Endodermal cell (in vitro differentiated cells): ENCODE data around the gene DAPK2. TPM values are rescaled to one million over a fixed set of nuclear protein-coding genes. Genes with fewer than 3 reads are reported as not detected.

Source experiments
- DNase-seq: peaks from one replicate; pipeline ENCODE4 v3.0.0-alpha.2; 2017
- H3K27ac ChIP-seq: 2 replicates; pipeline ENCODE4 v1.5.1; 2013; ENCODE audit warnings: mild to moderate bottlenecking, low read depth, low read length, moderate library complexity
- H3K27me3 ChIP-seq: 2 replicates; pipeline ENCODE4 v1.6.1; 2013; ENCODE audit warnings: mild to moderate bottlenecking, low read length, moderate library complexity; ENCODE audit not compliant: insufficient read depth, control insufficient read depth, poor library complexity, severe bottlenecking
- H3K36me3 ChIP-seq: 2 replicates; pipeline ENCODE4 v1.7.0; 2013; ENCODE audit warnings: mild to moderate bottlenecking, low read length, moderate library complexity; ENCODE audit not compliant: control insufficient read depth, insufficient read depth
- H3K4me1 ChIP-seq: one replicate; pipeline ENCODE4 v1.7.0; 2013; ENCODE audit warnings: low read length; ENCODE audit not compliant: control insufficient read depth, insufficient read depth
- H3K4me3 ChIP-seq: 2 replicates; pipeline ENCODE4 v1.5.1; 2013; ENCODE audit warnings: mild to moderate bottlenecking, low read length, moderate library complexity
- H3K9ac ChIP-seq: 2 replicates; pipeline ENCODE4 v1.6.1; 2013; ENCODE audit warnings: mild to moderate bottlenecking, low read length, moderate library complexity; ENCODE audit not compliant: poor library complexity, severe bottlenecking; ENCODE audit errors: extremely low read depth
- H3K9me3 ChIP-seq: 2 replicates; pipeline ENCODE4 v1.6.1; 2013; ENCODE audit warnings: mild to moderate bottlenecking, low read length, moderate library complexity; ENCODE audit not compliant: control insufficient read depth
- H3K27ac Mint-ChIP-seq: 2 replicates; pipeline ENCODE4 v1.8.0; 2020; ENCODE audit warnings: mixed read lengths
- H3K27me3 Mint-ChIP-seq: 2 replicates; pipeline ENCODE4 v1.8.0; 2021; ENCODE audit warnings: mild to moderate bottlenecking, mixed read lengths; ENCODE audit not compliant: insufficient read depth
- H3K36me3 Mint-ChIP-seq: 2 replicates; pipeline ENCODE4 v1.8.0; 2020; ENCODE audit warnings: low read depth, mixed read lengths
- H3K4me1 Mint-ChIP-seq: 2 replicates; pipeline ENCODE4 v1.8.0; 2020; ENCODE audit warnings: mixed read lengths
- H3K4me3 Mint-ChIP-seq: 2 replicates; pipeline ENCODE4 v1.8.0; 2020; ENCODE audit warnings: mild to moderate bottlenecking, moderate library complexity, mixed read lengths
- H3K9me3 Mint-ChIP-seq: 2 replicates; pipeline ENCODE4 v1.8.0; 2020; ENCODE audit warnings: mild to moderate bottlenecking, mixed read lengths
- WGBS, 2 experiments: methylation state at CpG; one replicate each; pipeline versions ENCODE4 v1.1.5 to v1.1.7; 2013; ENCODE audit warnings: missing lambda C conversion rate in 2 of 2, mixed read lengths in 1 of 2; ENCODE audit not compliant: insufficient coverage in 1 of 2, insufficient read length in 1 of 2; 5-methylcytosine and 5-hydroxymethylcytosine counted together
- total RNA-seq, 2 donors: library from RNA; stranded (reverse); fragmentation: NEBNext Ultra II Directional in 1 of 2; extraction: Animal tissue kit (Norgen Biotek cat#: 25700) in 1 of 2; gene quantifications; 2 replicates in 1 of 2; 3 replicates in 1 of 2; pipeline ENCODE4 v1.2.1, GENCODE V29; 2021
- TF ChIP-seq, protein P1 (sequence below): fragments of 200-600 bp; sonication (generic); conservative IDR thresholded peaks from 2 replicates; pipeline ENCODE4 v1.5.0; 2021; ENCODE audit warnings: antibody characterized with exemption, mild to moderate bottlenecking

The DAPK2 gene
- total RNA-seq, 2 donors from 2014 or later: 2.4 to 2.6 TPM

- no peaks in the 10 kb centered on the region for H3K9me3 ChIP-seq
- no peak for DNase-seq
Observed at GRCh38 chr15:63872759-63873510, 173.3 kb downstream of the DAPK2 start.

GRCh38 chr15:63870487-63871209 is 175.6 kb downstream of the DAPK2 start:
- WGBS, 2 experiments: 47 to 81% methylated on average over 4 to 6 of the region's 6 CpGs
- no peaks in the 10 kb centered on the region for H3K9me3 ChIP-seq
- Mint-ChIP-seq H3K4me1 (no peaks in the 10 kb centered on the region), H3K27me3 (peaks cover 9% of the 10 kb centered on the region), H3K27ac (no peak overlapping the region), H3K36me3 (no peaks in the 10 kb centered on the region), H3K4me3 (no peak overlapping the region), H3K9me3 (no peaks in the 10 kb centered on the region)
- no peaks in the 10 kb centered on the region for H3K36me3 ChIP-seq
- no peak overlapping the region for H3K9ac ChIP-seq
- H3K4me3 ChIP-seq: no peak overlapping the region
- no peak overlapping the region for H3K27ac ChIP-seq
- no peaks in the 10 kb centered on the region for H3K4me1 ChIP-seq
- DNase-seq: peak; percentile 91
- peaks cover 12% of the 10 kb centered on the region for H3K27me3 ChIP-seq
- TF ChIP-seq, protein P1, sequence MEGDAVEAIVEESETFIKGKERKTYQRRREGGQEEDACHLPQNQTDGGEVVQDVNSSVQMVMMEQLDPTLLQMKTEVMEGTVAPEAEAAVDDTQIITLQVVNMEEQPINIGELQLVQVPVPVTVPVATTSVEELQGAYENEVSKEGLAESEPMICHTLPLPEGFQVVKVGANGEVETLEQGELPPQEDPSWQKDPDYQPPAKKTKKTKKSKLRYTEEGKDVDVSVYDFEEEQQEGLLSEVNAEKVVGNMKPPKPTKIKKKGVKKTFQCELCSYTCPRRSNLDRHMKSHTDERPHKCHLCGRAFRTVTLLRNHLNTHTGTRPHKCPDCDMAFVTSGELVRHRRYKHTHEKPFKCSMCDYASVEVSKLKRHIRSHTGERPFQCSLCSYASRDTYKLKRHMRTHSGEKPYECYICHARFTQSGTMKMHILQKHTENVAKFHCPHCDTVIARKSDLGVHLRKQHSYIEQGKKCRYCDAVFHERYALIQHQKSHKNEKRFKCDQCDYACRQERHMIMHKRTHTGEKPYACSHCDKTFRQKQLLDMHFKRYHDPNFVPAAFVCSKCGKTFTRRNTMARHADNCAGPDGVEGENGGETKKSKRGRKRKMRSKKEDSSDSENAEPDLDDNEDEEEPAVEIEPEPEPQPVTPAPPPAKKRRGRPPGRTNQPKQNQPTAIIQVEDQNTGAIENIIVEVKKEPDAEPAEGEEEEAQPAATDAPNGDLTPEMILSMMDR: no peak

More at GRCh38 chr15:63872759-63873510, 173.3 kb downstream of the DAPK2 start:
- Mint-ChIP-seq H3K27ac (no peak overlapping the region), H3K4me1 (peaks cover 5% of the 10 kb centered on the region), H3K9me3 (no peaks in the 10 kb centered on the region), H3K36me3 (no peaks in the 10 kb centered on the region), H3K27me3 (peaks cover 24% of the 10 kb centered on the region), H3K4me3 (no peak overlapping the region)
- Histone ChIP-seq H3K36me3 (no peaks in the 10 kb centered on the region), H3K27me3 (peaks cover 26% of the 10 kb centered on the region), H3K27ac (no peak overlapping the region), H3K4me3 (no peak overlapping the region), H3K4me1 (no peaks in the 10 kb centered on the region), H3K9ac (no peak overlapping the region)
- WGBS, 2 experiments: 89 to 92% methylated on average over 7 of the region's 8 CpGs
- TF ChIP-seq, protein P1: no peak

DNA sequence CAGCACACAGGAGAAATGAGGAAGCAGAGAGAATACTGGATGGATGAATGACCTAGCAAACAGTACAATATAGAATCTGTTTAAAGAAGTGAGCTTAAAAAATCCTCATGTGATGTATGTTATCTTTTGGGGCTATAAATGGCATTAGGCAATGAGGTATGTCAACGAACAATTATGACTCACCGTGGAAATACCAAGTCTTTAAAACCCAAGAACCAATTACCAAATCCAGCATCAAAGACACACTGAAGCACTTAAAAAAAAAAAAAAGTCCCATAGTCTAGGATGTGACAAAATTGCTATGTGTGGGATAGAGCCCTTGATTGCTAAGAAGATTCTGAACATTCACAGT is 176.3 kb downstream of the DAPK2 start:
- no peak overlapping the region for H3K9ac ChIP-seq
- Mint-ChIP-seq H3K4me1 (no peaks in the 10 kb centered on the region), H3K27ac (no peak overlapping the region)

More for the DNA sequence above, 176.3 kb downstream of the DAPK2 start:
- Histone ChIP-seq H3K4me3 (no peak overlapping the region), H3K27ac (no peak overlapping the region), H3K9me3 (no peaks in the 10 kb centered on the region), H3K4me1 (no peaks in the 10 kb centered on the region), H3K36me3 (no peaks in the 10 kb centered on the region), H3K27me3 (peaks cover 6% of the 10 kb centered on the region)
- 88% methylated on average over 2 of the region's 2 CpGs; no CpG with 5 or more reads in 1 of the 2 experiments for WGBS, 2 experiments
- DNase-seq: no peak
- Mint-ChIP-seq H3K36me3 (no peaks in the 10 kb centered on the region), H3K9me3 (no peaks in the 10 kb centered on the region), H3K27me3 (peaks cover 4% of the 10 kb centered on the region), H3K4me3 (no peak overlapping the region)
- TF ChIP-seq, protein P1: no peak
